GM19438 (cell line): ENCODE measurements around the gene GPR107.
A peak's percentile ranks its signal among the peaks of the same experiment; 100 is the strongest.

Experiments
- ATAC-seq: cut with Tn5 transposase; IDR thresholded peaks from one replicate; pipeline ENCODE4 v1.9.1; 2021; ENCODE audit warnings: low read depth; ENCODE audit not compliant: unreplicated experiment

Gene GPR107

GRCh38 chr9:130128733-130129431 is 75.2 kb downstream of the GPR107 start:
- ATAC-seq, result peak; percentile 64

GRCh38 chr9:130129432-130130061 is 75.8 kb downstream of the GPR107 start:
- ATAC-seq, result peak; percentile 6

- no peak for ATAC-seq
Measured at GRCh38 chr9:130132746-130133145, 79.0 kb downstream of the GPR107 start.

GRCh38 chr9:130137081-130137640 is 83.5 kb downstream of the GPR107 start:
- ATAC-seq, result no peak

- no peak for ATAC-seq
Measured at GRCh38 chr9:130137641-130138081, 84.0 kb downstream of the GPR107 start.

GRCh38 chr9:130138171-130138653 is 84.5 kb downstream of the GPR107 start:
- ATAC-seq, result no peak

- ATAC-seq, result no peak
Measured at GRCh38 chr9:130138791-130139190, 85.1 kb downstream of the GPR107 start.

- no peak for ATAC-seq
Measured at GRCh38 chr9:130139251-130139650, 85.5 kb downstream of the GPR107 start.

- no peak for ATAC-seq
Measured at GRCh38 chr9:130140706-130141105, 87.0 kb downstream of the GPR107 start.

- ATAC-seq, result no peak
Measured at GRCh38 chr9:130142056-130142455, 88.3 kb downstream of the GPR107 start.

- no peak for ATAC-seq
Measured at GRCh38 chr9:130142641-130143040, 88.9 kb downstream of the GPR107 start.

- ATAC-seq, result no peak
Measured at GRCh38 chr9:130143279-130143893, 89.7 kb downstream of the GPR107 start.

- ATAC-seq, result no peak
Measured at GRCh38 chr9:130143958-130144366, 90.3 kb downstream of the GPR107 start.

GRCh38 chr9:130144703-130145102 is 91.0 kb downstream of the GPR107 start:
- no peak for ATAC-seq

- no peak for ATAC-seq
Measured at GRCh38 chr9:130145658-130146057, 92.0 kb downstream of the GPR107 start.

- ATAC-seq, result no peak
Measured at GRCh38 chr9:130147198-130147597, 93.5 kb downstream of the GPR107 start.

GRCh38 chr9:130147910-130148309 is 94.2 kb downstream of the GPR107 start:
- ATAC-seq, result no peak

- no peak for ATAC-seq
Measured at GRCh38 chr9:130149031-130149430, 95.3 kb downstream of the GPR107 start.

- ATAC-seq, result no peak
Measured at GRCh38 chr9:130149654-130150286, 96.1 kb downstream of the GPR107 start.

GRCh38 chr9:130150779-130151382 is 97.2 kb downstream of the GPR107 start:
- ATAC-seq, result no peak
